ENCODE measurements around the gene DYNC1H1.
A peak's percentile ranks its signal among the peaks of the same experiment; 100 is the strongest.

Gene DYNC1H1

DNA sequence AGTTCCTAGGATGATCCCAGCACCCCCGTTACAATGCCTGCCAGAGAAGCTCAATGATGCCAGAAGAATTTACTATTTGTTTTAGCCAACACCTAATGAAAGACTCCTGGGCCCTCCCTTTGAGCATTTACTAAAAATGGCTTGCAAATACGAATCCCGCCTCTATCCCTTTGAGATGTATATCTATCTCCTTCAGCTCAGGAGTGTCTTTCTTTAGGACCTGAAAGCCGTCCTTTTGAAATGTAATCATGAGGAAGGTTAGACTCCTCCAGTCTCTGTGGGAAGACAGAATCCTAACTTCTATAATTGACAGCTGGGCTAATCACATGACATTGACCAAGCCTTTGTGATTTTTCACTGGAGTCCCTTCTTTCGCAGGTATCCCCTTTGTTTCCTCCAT lies 19.2 kb upstream of the DYNC1H1 start:
- no peak for FAIRE-seq

DNA sequence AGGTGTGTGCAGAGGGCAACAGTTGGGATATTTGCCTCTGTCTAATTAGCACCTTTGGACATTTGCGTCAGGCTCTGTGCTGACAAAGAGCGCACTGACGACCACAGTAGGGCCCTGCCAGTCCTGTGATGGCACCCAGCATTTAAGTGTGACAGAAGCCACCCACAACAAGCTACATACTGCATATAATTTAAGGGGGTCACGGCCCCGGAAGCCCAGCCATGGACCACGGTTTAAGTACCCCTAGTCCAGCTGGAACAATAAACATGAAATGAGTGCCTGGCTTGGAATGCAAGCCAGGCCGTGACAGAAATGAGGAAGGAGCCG lies 16.8 kb upstream of the DYNC1H1 start:
- no peak for FAIRE-seq

DNA sequence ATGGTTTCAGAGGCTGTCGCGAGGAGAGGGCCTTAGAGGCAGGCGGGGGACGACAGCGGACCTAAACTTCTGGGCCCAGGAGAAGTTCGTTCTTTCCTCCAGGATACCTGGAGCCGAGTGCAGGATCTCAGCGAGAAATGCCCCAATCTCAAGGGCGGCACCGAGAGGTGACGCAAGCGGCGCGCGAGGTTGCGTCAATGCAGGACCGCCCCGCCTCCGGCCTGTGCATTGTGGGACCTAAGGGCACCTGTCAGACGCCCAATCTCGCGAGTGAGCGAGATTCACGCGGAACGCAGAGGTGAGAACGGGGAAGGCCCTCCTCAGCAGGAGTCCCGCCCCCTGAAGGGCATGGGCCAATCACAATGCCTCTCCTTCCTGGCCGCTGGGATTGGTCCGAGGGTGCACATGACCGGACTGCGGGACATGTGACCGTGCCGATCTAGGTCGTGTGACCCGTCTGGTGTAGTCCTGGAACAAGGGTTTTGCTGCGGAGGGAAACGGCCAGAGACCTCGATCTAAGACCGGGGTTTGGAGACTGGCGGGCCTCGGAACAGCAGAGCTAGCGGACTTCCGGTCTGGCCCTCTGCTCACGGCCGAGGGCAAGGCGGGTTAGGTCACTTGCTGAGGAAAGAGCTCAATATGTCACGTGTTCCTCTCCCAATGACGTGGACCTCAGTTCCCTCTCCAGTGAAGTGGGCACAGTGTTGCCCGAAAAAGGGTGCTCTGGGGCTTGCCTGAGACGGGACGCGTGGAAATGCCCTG lies 16.3 kb upstream of the DYNC1H1 start:
- FAIRE-seq: peak; percentile 98

GRCh38 chr14:101948666-101949216 lies 15.6 kb upstream of the DYNC1H1 start:
- FAIRE-seq: no peak

- FAIRE-seq: no peak
These were observed 14.3 kb upstream of the DYNC1H1 start for GRCh38 chr14:101950100-101950499.

GRCh38 chr14:101950516-101951215 lies 13.7 kb upstream of the DYNC1H1 start:
- FAIRE-seq: no peak

- no peak for FAIRE-seq
These were observed 11.2 kb upstream of the DYNC1H1 start for GRCh38 chr14:101953151-101953550.

- no peak for FAIRE-seq
These were observed 9.9 kb upstream of the DYNC1H1 start for GRCh38 chr14:101954501-101954900.

- FAIRE-seq: no peak
These were observed 8.6 kb upstream of the DYNC1H1 start for GRCh38 chr14:101955695-101956161.

DNA sequence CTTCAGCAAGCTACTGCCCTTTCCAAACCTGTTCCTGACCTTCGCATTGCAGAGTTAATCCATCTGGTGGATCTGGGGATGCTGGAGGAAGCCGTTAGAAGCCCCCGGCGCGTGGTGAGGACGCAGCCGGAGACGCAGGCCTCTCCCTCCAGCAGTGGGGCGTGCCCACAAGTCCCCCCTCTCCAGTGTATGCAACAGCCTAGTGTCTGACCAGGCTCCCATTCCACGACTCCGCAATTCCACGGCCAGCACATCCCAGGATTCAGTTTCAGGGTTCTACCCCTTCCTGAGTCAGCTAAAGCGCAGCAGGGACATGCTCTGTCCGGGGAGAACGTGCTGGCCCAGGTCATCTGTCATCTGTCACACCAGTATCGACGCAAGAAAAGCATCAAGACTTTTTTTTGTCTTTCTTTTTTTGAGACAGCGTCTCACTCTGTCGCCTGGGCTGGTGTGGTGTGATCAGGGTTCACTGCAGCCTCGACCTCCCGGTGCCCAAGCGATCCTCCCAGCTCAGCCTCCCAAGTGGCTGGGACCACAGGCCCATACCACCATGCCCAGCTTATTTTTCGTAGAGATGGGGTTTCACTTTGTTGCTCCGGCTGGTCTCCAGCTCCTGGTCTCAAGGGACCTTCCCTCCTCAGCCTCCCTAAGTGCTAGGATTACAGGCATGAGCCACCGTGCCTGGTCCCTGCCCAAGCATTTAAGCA lies 8.0 kb upstream of the DYNC1H1 start:
- no peak for FAIRE-seq

DNA sequence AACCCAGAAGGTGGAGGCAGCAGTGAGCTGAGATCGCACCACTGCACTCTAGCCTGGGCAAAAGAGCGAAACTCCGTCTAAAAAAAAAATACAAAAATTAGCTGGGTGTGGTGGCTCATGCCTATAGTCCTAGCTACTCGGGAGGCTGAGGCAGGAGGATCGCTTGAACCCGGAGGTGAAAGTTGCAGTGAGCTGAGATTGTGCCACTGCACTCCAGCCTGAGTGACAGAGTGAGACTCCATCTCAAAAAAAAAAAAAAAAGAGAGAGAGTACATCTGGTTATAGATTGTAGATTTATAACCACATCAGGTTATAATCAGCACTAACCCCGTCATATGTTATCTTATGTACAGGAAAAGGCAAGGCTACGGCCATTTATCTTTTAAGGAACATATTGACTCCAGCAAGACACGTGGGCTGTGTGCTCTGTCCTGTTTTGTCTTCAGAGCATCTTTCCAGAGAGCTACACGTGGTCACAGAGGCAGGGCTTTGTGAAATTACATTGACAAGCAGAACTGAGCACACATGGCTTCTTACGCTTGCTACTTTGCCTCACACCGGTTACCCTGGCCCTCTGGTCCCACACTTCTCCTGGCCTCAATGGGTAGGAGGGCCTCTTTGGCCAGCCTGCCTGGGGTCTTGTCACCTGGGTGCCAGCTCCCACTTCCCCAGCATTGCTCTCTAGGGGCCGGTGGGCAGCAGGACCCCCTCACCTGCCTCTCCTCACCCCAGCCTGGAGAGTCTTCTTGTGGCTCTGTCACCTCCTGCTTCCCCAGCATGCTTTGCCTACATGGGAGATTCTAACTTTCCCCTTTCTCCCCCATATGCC lies 6.8 kb upstream of the DYNC1H1 start:
- FAIRE-seq: no peak

GRCh38 chr14:101958418-101959180 lies 5.8 kb upstream of the DYNC1H1 start:
- FAIRE-seq: no peak

- FAIRE-seq: no peak
These were observed 5.1 kb upstream of the DYNC1H1 start for GRCh38 chr14:101959277-101959676.

DNA sequence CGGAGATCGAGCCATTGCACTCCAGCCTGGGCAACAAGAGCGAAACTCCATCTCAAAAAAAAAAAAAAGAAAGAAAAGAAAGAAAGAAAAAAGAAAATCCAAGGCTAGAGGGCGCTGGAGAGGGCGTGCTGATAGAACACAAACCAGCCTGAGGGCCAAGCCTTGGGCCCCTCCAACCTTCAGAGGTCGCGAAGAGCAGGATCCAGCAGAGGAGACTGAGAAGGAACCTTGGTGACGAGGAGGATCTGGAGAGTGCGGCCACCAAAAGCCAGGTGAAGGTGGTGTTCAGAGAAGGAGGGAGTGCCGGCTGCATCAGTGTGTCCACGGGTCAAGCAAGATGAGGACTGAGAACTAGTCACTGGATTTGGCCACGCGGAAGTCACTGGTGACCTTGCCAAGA lies 4.1 kb upstream of the DYNC1H1 start:
- no peak for FAIRE-seq

GRCh38 chr14:101961011-101961721 lies 3.2 kb upstream of the DYNC1H1 start:
- peak; percentile 41 for FAIRE-seq

- FAIRE-seq: no peak
These were observed 2.4 kb upstream of the DYNC1H1 start for GRCh38 chr14:101961746-101962502.

DNA sequence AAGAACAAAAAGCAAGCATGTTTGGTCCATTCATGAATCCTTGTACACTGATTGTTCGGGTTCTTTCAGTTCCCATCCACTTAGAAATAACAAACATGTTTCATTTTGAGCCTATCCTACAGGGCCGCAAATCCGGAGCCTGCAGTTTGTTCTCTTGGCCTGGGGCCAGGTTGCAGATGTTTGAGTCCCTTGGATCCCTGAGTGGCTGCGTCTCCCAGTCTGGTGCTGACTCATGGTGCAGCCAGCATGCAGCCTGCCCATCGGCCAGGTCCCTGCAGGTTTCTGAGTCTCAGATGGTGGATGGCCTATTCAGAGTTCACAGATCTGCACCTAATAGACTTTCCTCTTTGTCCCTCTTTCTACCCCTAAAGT lies 1.9 kb upstream of the DYNC1H1 start:
- FAIRE-seq: no peak

- no peak for FAIRE-seq
These were observed 1.3 kb upstream of the DYNC1H1 start for GRCh38 chr14:101963052-101963451.

GRCh38 chr14:101963656-101964296 lies 597 bp upstream of the DYNC1H1 start:
- FAIRE-seq: no peak

- no peak for FAIRE-seq
These were observed 790 bp downstream of the DYNC1H1 start for GRCh38 chr14:101965181-101965544.

All from G401.6 (cell line).